ENCODE data around the gene CNTROB.

CNTROB gene

DNA sequence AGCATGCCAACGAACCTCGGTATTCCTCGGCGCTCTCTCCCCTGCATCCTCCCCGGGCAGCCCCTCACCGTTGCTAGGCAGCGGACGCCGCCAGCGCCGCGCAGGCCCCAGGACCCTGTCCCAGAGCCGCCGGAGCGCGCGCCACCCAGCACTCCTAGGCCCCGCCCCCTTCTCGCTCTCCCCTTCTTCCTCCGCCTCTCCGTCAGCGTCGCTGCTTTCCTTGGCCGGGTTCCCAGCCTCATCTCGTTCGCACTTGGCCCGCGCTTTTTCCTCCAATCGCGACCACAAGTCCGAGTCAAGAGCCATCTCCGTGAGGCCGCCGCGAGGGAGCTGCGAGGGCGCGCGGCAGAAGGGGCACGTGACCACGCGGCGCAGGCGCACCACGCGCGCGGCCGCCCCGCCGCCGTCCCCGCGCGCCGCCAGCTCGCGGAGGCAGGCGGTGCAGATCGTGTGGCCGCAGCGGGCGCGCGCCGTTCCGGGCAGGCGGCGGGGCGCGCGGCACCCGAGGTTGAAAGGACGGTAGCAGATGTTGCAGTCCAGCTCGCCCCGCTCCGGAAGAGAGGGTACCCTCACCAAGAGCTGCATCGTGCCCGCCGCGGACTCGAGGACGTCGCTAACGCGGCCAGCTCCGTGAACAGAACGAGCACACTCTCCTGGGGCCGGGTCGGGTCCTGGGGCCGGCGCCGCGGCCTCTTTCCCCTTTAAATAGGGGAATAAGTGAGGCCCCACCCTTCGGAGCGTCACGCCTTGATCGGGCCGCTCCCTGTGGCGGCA is 16.2 kb upstream of the CNTROB start, which contains the start of gene RNF227:
RNF227 (minus strand) TSS at position 679 of the 774 bp plus-strand sequence; CDS start at position 585, 94 bp downstream.
- TF ChIP-seq GATA2 (IDR thresholded peaks at IDR 0.05; ENCODE audit: low read depth, low read length) (no peak), GATA3 (IDR thresholded peaks at IDR 0.05; ENCODE audit: low read depth, low read length) (no peak)

DNA sequence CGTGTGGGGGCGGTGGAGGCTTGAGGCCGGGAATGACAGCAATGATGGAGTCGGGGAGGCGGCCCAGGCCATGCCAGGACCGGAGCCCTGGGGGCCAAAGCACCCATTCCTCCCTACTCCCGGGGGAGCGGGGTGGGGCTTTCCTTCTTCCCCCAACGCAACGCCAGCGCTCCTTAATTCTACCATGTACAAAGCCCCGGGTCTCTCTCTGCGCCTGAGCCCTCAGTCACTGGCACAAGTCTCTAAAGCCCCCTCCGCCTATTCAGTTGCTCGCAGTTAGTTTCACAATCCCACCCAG is 15.7 kb upstream of the CNTROB start:
- TF ChIP-seq GATA2 (IDR thresholded peaks at IDR 0.05; ENCODE audit: low read depth, low read length) (no peak), GATA3 (IDR thresholded peaks at IDR 0.05; ENCODE audit: low read depth, low read length) (no peak)

DNA sequence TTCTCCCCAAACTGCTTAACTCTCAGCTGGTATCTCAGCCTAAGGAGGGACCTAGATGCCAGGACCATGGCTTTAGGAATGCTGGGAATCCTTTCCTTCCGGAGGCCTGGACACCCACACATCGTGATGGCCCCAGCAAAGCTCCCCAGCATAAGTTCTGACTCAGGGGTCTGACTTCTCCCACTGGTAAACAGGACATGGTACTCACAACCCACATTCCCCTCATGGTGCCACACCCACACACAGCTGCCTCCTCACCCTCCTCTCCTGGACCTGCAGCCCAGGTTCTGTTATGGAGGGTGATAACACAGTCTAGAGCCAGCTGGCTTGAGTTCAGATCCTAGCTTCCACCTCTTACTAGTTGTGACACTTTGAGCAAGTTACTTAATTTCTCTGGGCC is 15.2 kb upstream of the CNTROB start:
- TF ChIP-seq GATA3 (IDR thresholded peaks at IDR 0.05; ENCODE audit: low read depth, low read length) (no peak), GATA2 (IDR thresholded peaks at IDR 0.05; ENCODE audit: low read depth, low read length) (no peak)

DNA sequence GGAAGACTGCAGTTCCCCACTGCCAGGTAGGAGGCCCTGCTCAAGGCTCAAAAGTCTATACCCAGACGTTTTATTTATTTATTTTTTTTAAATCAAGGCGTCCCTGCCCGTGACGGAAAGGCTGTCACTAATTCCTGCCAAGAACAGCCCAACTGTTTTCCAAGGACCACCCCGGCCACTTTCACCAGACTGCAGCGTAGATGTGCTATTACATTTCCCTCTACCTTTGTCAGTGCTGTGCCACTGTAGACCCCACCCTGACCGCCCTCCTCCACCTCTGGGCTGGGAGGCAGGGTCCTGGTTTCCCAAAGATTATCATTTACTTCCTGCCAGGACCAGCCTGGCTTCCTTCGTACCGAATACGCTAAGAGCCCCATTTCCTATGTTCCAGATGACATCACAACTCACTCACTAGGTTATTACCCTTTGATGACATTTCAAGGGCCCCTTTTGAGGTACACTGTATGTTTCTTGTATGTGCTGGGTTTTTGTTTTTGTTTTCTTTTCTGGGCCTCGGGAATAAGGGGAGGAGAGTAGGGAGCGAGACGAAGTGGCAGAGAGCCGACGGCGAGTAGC is 9.6 kb upstream of the CNTROB start:
- TF ChIP-seq GATA3 (IDR thresholded peaks at IDR 0.05; ENCODE audit: low read depth, low read length) (no peak), GATA2 (IDR thresholded peaks at IDR 0.05; ENCODE audit: low read depth, low read length) (no peak)

DNA sequence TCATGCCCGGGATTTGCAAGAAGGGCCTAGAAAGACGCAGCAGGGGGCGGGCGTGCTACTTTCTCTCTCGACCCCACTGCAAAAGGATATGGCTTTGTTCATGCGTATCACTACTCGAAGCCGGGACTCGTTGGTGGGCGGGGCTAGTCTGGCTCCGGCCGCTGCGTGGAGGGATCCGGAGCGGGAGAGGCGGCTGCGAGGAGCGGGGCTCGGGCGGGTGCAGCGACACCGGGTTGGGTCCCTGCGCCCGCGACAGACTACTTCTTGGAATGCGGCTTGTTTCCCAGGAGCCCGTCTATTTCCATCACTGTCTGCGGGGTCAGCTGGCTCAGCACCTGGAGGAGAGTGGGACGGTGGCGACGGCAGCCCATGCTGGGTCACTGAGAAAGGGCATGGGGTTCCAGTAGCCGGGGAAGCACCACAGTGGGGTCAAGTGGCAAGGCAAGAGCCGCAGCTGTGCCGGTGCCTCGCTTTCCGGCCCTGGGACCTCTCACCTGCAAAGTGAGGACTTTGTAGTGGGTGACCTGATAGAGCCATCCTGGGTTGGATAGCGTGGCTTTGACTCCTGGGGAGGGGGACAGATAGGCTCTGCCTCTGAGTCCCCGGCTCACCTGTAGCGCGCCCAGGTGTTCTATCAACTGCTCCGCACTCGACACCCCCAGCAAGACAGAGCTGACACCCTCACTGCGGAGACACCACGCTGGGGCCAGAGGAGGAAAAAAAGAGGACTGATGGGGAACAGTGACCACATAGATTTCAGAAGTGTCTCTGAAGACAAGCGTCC is 9.0 kb upstream of the CNTROB start:
- TF ChIP-seq GATA2 (IDR thresholded peaks at IDR 0.05; ENCODE audit: low read depth, low read length) (no peak), GATA3 (IDR thresholded peaks at IDR 0.05; ENCODE audit: low read depth, low read length) (no peak)

DNA sequence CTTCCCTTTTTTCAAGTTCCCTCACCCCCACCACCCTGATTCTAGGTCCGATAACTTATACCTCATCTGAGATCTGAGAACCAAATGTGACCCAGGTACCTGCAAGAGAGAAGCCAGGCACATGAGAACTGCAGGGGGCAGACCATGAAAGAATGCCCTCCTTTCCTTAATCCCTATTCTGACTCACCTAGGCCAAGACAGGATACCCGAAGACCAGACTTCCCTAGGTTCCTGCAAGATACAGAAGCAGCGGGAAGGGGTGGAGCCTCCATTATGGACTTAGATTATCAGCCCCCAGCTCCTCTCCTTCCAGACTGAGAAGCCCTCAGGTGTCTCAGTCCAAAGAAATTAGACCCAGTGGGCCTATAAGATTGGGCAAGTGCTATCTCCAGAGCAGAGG is 4.4 kb upstream of the CNTROB start:
- TF ChIP-seq GATA2 (IDR thresholded peaks at IDR 0.05; ENCODE audit: low read depth, low read length), result no peak
- no peak for TF ChIP-seq GATA3 (IDR thresholded peaks at IDR 0.05; ENCODE audit: low read depth, low read length)

DNA sequence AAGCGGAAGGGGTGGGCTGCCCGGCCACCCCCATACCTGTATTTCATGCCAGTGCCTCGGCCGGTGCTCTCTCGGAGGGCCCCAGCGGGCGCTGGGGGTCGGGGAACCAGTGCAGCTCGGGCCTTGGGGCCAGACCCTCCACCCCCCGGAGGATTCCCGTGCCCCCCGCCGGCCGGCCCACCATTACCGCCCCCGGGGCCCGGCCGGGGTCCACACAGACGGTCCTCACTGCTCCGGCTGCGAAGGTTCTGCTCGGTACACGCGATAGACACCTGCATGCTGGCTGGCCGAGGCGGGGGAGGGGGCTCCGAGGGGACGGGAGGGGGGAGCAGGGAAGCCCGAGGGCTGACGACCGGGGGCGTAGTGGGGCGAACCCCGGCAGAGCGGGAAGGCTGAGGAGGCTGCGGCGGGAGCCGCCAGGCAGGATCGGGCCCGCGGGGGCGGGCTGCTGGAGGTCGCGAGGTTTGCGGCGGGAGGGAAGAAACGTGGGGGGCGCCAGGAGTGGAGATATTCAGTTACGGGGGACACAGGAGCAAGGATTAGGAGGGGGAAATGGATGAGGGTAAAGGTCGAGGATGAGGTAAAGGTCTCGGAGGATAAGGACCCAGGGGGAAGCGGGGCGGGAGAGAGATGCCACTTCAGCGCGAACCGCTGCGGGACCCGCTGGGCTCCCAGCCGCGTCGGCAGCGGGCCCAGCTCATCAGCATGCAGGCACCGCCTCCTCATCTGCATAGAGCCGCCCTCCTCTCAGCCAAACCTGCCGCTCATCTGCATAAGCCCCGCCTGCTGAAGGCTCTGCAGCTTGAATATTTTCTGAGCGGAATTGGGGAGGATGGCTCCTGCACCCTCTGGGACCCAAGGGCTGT is 2.6 kb upstream of the CNTROB start, which contains the start of gene KCNAB3:
KCNAB3 (minus strand) TSS at position 699 of the 866 bp plus-strand sequence; CDS start at position 278, 421 bp downstream.
- no peak for TF ChIP-seq GATA2 (IDR thresholded peaks at IDR 0.05; ENCODE audit: low read depth, low read length)
- no peak for TF ChIP-seq GATA3 (IDR thresholded peaks at IDR 0.05; ENCODE audit: low read depth, low read length)

DNA sequence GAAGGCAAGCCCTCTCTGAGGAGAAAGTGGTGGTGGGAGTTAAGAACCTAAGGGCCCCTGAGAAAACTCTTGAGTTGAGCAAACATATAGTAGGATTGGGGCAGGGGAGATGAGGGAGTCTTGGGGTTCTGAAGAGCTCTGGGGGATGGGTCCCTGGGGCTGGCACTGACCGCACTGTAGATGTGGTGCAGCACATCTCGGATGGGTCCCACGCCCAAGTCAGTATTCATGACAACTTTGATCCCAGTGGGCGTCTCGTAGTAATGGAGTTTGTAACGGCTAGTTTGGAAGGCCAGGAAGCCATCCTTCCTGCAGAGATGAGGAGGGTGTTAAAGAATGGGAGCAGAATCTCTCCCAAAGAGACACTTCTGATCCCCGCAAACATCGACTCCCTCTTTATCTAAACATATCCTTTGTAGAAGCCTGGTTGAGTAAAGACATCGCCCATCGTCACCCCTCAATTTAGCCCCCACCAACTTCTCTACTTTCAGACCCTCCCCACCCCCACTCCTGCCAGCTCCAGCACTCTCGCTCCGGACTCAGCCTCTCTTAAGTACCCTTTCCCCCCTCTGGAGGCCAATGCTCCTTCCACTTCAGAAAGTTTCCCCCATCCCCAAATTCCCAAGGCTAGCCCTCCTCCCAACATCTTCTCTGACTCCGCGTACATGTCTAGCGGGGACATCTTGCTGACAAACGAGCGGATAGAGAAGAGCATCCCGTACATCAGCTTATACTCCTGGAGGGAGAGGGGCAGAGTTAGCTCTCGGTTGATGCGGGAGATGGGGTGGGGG is 970 bp upstream of the CNTROB start:
- TF ChIP-seq GATA2 (IDR thresholded peaks at IDR 0.05; ENCODE audit: low read depth, low read length) (no peak), GATA3 (IDR thresholded peaks at IDR 0.05; ENCODE audit: low read depth, low read length) (no peak)

DNA sequence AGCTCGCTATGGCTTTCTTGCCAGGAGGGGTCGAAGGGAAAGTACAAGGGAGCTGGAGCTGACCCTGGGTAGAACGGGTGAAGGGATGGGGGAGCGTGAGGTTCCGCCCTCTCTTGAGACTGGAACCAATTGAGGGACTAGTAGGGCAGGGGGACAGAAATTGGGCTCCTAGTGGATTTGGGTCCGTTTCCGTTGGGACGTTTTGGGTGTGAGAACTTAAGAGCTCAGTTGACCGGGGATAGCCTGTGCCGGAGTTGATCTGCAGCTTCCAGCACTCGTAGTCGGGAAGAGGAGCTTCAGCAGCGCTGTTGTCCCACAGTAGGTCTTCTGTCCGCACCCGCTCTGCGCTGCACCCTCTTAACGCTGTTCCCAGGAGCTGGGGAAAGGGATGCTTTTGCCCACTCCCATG is 481 bp downstream of the CNTROB start:
- TF ChIP-seq GATA2 (IDR thresholded peaks at IDR 0.05; ENCODE audit: low read depth, low read length) (no peak), GATA3 (IDR thresholded peaks at IDR 0.05; ENCODE audit: low read depth, low read length) (no peak)

DNA sequence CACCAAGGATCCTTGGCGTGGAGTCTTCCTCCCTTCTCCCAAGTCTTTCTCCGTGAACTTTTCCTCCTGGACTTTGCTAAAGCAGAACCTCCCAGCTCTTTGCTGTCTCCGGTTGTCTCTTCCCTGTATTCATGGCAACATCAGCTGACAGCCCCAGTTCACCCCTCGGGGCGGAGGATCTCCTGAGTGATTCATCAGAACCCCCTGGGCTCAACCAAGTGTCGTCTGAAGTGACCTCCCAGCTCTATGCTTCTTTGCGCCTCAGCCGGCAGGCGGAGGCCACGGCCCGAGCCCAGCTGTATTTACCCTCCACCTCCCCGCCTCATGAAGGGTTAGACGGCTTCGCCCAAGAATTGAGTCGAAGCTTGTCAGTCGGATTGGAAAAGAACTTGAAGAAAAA is 943 bp downstream of the CNTROB start:
- TF ChIP-seq GATA3 (IDR thresholded peaks at IDR 0.05; ENCODE audit: low read depth, low read length) (no peak), GATA2 (IDR thresholded peaks at IDR 0.05; ENCODE audit: low read depth, low read length) (no peak)

DNA sequence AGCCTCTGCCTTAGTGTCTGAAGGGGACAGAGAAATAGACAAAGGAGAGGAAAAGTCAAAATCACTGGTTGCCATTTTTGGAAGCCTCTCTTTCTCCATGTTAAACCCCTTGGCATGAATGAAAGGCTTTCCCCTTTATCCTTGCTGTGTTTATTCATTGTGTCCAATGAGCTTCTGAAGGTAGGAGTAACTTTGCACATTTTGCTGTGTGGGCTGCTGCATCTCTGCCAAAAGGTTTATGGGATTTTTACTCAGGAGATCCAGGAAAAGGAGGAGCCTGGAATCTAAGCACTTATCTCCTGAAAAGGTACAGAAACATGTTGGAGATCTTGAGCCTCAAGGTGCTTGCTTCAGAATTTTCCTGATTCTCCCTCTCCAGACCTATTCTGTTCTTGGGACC is 3.9 kb downstream of the CNTROB start:
- TF ChIP-seq GATA2 (IDR thresholded peaks at IDR 0.05; ENCODE audit: low read depth, low read length), result no peak
- TF ChIP-seq GATA3 (IDR thresholded peaks at IDR 0.05; ENCODE audit: low read depth, low read length), result no peak

DNA sequence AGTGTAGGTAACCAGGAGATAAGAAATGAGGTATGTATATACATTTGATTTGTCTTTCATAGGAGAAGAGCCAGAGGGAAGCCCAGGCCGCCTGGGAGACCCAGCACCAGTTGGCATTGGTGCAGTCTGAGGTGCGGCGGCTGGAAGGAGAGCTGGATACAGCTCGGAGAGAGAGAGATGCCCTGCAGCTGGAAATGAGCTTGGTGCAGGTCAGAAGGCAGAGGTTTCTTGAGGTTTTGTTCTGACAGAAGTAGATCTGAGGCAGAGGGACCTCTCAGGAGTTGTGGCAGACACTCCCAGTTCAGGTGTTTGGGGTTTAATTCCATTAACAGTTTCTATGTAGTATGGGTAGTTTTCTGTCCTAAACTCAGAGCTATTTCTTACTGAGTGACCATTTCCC is 8.0 kb downstream of the CNTROB start:
- TF ChIP-seq GATA3 (IDR thresholded peaks at IDR 0.05; ENCODE audit: low read depth, low read length), result no peak
- no peak for TF ChIP-seq GATA2 (IDR thresholded peaks at IDR 0.05; ENCODE audit: low read depth, low read length)

DNA sequence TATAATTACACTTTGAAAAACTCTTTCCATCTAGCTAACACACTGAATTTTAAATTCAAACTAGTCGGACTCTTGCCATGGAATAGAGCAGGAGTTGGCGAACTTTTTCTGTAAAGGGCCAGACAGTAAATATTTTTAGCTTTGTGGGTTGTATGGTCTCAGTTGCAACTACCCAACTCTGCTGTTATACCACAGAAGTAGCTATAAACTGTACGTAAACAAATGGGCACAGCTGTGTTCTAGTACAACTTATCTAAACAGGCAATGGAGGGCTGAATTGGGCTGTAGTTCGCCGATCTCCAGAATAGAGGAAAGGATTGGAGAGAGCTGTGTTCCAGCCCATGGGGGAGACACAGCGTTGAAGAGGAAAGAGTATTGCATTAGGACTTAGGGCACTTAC is 8.7 kb downstream of the CNTROB start:
- no peak for TF ChIP-seq GATA2 (IDR thresholded peaks at IDR 0.05; ENCODE audit: low read depth, low read length)
- TF ChIP-seq GATA3 (IDR thresholded peaks at IDR 0.05; ENCODE audit: low read depth, low read length), result no peak

Measured in SH-SY5Y (cell line).